CD14-positive monocyte (primary cell): ENCODE results near the gene SLC25A22. TPM values are rescaled to one million over a fixed set of nuclear protein-coding genes. Genes with fewer than 3 reads are reported as not detected.

Source experiments
- DNase-seq, 3 donors: peaks; one replicate each; pipeline ENCODE4 v3.0.0-alpha.2; 2011 to 2022
- H2AFZ ChIP-seq: 2 replicates; pipeline ENCODE4 v1.6.0; 2012; ENCODE audit warnings: mild to moderate bottlenecking, low read depth, low read length, inconsistent platforms; ENCODE audit not compliant: insufficient read depth, poor library complexity, severe bottlenecking
- H3K27ac ChIP-seq, 2 donors: 1 replicate in 1 of 2; 2 replicates in 1 of 2; pipeline ENCODE4 v1.5.1; 2012 to 2013; ENCODE audit warnings: low read length in 2 of 2, control low read depth in 1 of 2, inconsistent platforms in 1 of 2, low read depth in 1 of 2, mild to moderate bottlenecking in 1 of 2
- H3K27me3 ChIP-seq, 2 donors: one replicate each; pipeline versions ENCODE4 v1.6.0 to v1.6.1; 2011 to 2013; ENCODE audit warnings: low read length in 2 of 2; ENCODE audit not compliant: control insufficient read depth in 2 of 2, insufficient read depth in 2 of 2
- H3K36me3 ChIP-seq, 2 donors: replicated peaks in 1 of 2; 1 replicate in 1 of 2; 2 replicates in 1 of 2; pipeline versions ENCODE4 v1.5.1 to v1.6.1; 2012 to 2013; ENCODE audit warnings: low read length in 2 of 2, control low read depth in 1 of 2, inconsistent platforms in 1 of 2, mild to moderate bottlenecking in 1 of 2; ENCODE audit not compliant: insufficient read depth in 2 of 2, control insufficient read depth in 1 of 2
- H3K4me1 ChIP-seq, 2 donors: 1 replicate in 1 of 2; 2 replicates in 1 of 2; pipeline versions ENCODE4 v1.5.1 to v1.6.1; 2012 to 2013; ENCODE audit warnings: low read length in 2 of 2, control low read depth in 1 of 2, inconsistent platforms in 1 of 2, mild to moderate bottlenecking in 1 of 2, moderate library complexity in 1 of 2; ENCODE audit not compliant: insufficient read depth in 2 of 2, control insufficient read depth in 1 of 2
- H3K4me2 ChIP-seq: replicated peaks from 2 replicates; pipeline ENCODE3; 2012; ENCODE audit warnings: low read length, moderate library complexity, mild to moderate bottlenecking; ENCODE audit not compliant: poor library complexity, severe bottlenecking; ENCODE audit errors: extremely low read depth
- H3K4me3 ChIP-seq, 3 experiments: fragments of 200-600 bp in 1 of 3; sonication (generic) in 1 of 3; replicated peaks in 1 of 3; 1 replicate in 2 of 3; 2 replicates in 1 of 3; pipeline ENCODE4 v1.5.1; 2011 to 2013; ENCODE audit warnings: low read length in 3 of 3, mild to moderate bottlenecking in 3 of 3, control low read depth in 2 of 3, low read depth in 2 of 3, inconsistent platforms in 1 of 3, moderate library complexity in 1 of 3
- H3K79me2 ChIP-seq: 2 replicates; pipeline ENCODE4 v1.6.0; 2012; ENCODE audit warnings: mild to moderate bottlenecking, control low read depth, inconsistent platforms, low read length, moderate library complexity; ENCODE audit not compliant: insufficient read depth
- H3K9ac ChIP-seq: 2 replicates; pipeline ENCODE4 v1.6.0; 2017; ENCODE audit warnings: low read length, mild to moderate bottlenecking; ENCODE audit not compliant: insufficient read depth, poor library complexity, severe bottlenecking
- H3K9me3 ChIP-seq, 2 donors: replicated peaks in 1 of 2; 1 replicate in 1 of 2; 2 replicates in 1 of 2; pipeline versions ENCODE4 v1.5.1 to v1.6.1; 2012 to 2013; ENCODE audit warnings: low read length in 2 of 2, control low read depth in 1 of 2; ENCODE audit not compliant: control insufficient read depth in 1 of 2, insufficient read depth in 1 of 2
- H4K20me1 ChIP-seq: 2 replicates; pipeline ENCODE4 v1.6.0; 2012; ENCODE audit warnings: mild to moderate bottlenecking, low read length, control low read depth, moderate library complexity; ENCODE audit not compliant: insufficient read depth
- H3K27ac Mint-ChIP-seq, 7 donors: one replicate each; pipeline ENCODE4 v1.8.0; 2020; ENCODE audit warnings: mild to moderate bottlenecking in 7 of 7, mixed read lengths in 7 of 7, moderate library complexity in 6 of 7, inconsistent platforms in 2 of 7
- H3K27me3 Mint-ChIP-seq, 3 donors: one replicate each; pipeline ENCODE4 v1.8.0; 2021 to 2022; ENCODE audit warnings: low read depth in 3 of 3, mild to moderate bottlenecking in 3 of 3, mixed read lengths in 3 of 3, moderate library complexity in 3 of 3, inconsistent platforms in 1 of 3
- H3K36me3 Mint-ChIP-seq, 2 donors: one replicate each; pipeline ENCODE4 v1.8.0; 2020; ENCODE audit warnings: mixed read lengths in 2 of 2, inconsistent platforms in 1 of 2, mild to moderate bottlenecking in 1 of 2
- H3K4me1 Mint-ChIP-seq: one replicate; pipeline ENCODE4 v1.8.0; 2020; ENCODE audit warnings: mild to moderate bottlenecking, mixed read lengths
- H3K4me3 Mint-ChIP-seq, 2 donors: one replicate each; pipeline ENCODE4 v1.8.0; 2020; ENCODE audit warnings: mild to moderate bottlenecking in 2 of 2, mixed read lengths in 2 of 2, moderate library complexity in 1 of 2
- H3K9me3 Mint-ChIP-seq, 7 donors: one replicate each; pipeline ENCODE4 v1.8.0; 2020 to 2022; ENCODE audit warnings: mixed read lengths in 7 of 7, mild to moderate bottlenecking in 6 of 7, moderate library complexity in 6 of 7, inconsistent platforms in 2 of 7
- CTCF ChIP-seq: fragments of 200-600 bp; IDR thresholded peaks from one replicate; pipeline ENCODE4 v1.8.0; 2022; ENCODE audit warnings: antibody characterized with exemption, mild to moderate bottlenecking
- WGBS: methylation state at CpG from one replicate; pipeline ENCODE4 v1.1.5; 2013; ENCODE audit warnings: missing lambda C conversion rate; ENCODE audit not compliant: insufficient coverage; 5-methylcytosine and 5-hydroxymethylcytosine counted together
- intact Hi-C, 2 donors: fragments of 100-400 bp; cut with micrococcal nuclease; formaldehyde crosslinking; loops; one replicate each; pipeline versions ENCODE4 v1.15.0 to v1.15.1; 2023
- polyA plus RNA-seq, 3 donors: library from polyadenylated mRNA; depleted of rRNA in 1 of 3; unstranded in 2 of 3; stranded (reverse) in 1 of 3; fragments of 300-500 nt in 2 of 3; fragments of >200 nt in 1 of 3; fragmentation: Illumina TruSeq in 2 of 3; gene quantifications; 1 replicate in 2 of 3; 2 replicates in 1 of 3; pipeline ENCODE4 v1.2.3, GENCODE V29; 2012 to 2021

SLC25A22 gene
- polyA plus RNA-seq, 3 donors: 4.4 to 20.9 (median 5.6) TPM

GRCh38 chr11:787084-787675 is 10.9 kb downstream of the SLC25A22 start:
- no peak overlapping the region for H3K4me2 ChIP-seq
- no peak overlapping the region for H2AFZ ChIP-seq
- no peaks in the 10 kb centered on the region for H3K79me2 ChIP-seq
- peaks cover 0 to 2% (median 0%) of the 10 kb centered on the region in 7 donors for H3K9me3 Mint-ChIP-seq
- H3K27ac ChIP-seq: no peak overlapping the region
- H3K4me1 ChIP-seq: no peaks in the 10 kb centered on the region
- no peak for DNase-seq
- no peak overlapping the region for H3K4me3 ChIP-seq
- peaks cover 11 to 21% of the 10 kb centered on the region in 2 donors for H3K36me3 Mint-ChIP-seq
- no peak overlapping the region for H3K27ac Mint-ChIP-seq
- TF ChIP-seq CTCF: no peak
- H3K36me3 ChIP-seq: peaks cover 2 to 13% of the 10 kb centered on the region in 2 donors
- no peaks in the 10 kb centered on the region for H3K4me1 Mint-ChIP-seq
- no peak overlapping the region for H3K4me3 Mint-ChIP-seq
- H3K27me3 Mint-ChIP-seq: peaks cover 15 to 50% (median 20%) of the 10 kb centered on the region in 3 donors
- peaks cover 4 to 28% of the 10 kb centered on the region in 2 donors for H3K27me3 ChIP-seq
- 90% methylated on average over 21 of the region's 24 CpGs for WGBS
- peaks cover 12% of the 10 kb centered on the region for H4K20me1 ChIP-seq
- H3K9me3 ChIP-seq: no peaks in the 10 kb centered on the region
- H3K9ac ChIP-seq: no peak overlapping the region
- intact Hi-C loops: no loop called here

- Mint-ChIP-seq H3K27me3 (peaks cover 17 to 50% (median 20%) of the 10 kb centered on the region in 3 donors), H3K9me3 (peaks cover 0 to 2% (median 0%) of the 10 kb centered on the region in 7 donors), H3K27ac (no peak overlapping the region), H3K4me3 (no peak overlapping the region), H3K4me1 (no peaks in the 10 kb centered on the region), H3K36me3 (peaks cover 7 to 18% of the 10 kb centered on the region in 2 donors)
- no peak overlapping the region for H3K4me3 ChIP-seq
- no peak for TF ChIP-seq CTCF
- H3K36me3 ChIP-seq: peaks cover 0 to 12% of the 10 kb centered on the region in 2 donors
- no peaks in the 10 kb centered on the region for H3K4me1 ChIP-seq
- H3K27ac ChIP-seq: no peak overlapping the region
- H3K27me3 ChIP-seq: peaks cover 4 to 28% of the 10 kb centered on the region in 2 donors
- no peak overlapping the region for H2AFZ ChIP-seq
- no peaks in the 10 kb centered on the region for H3K79me2 ChIP-seq
- H4K20me1 ChIP-seq: peaks cover 15% of the 10 kb centered on the region
- 91% methylated on average over 22 of the region's 24 CpGs for WGBS
- H3K9ac ChIP-seq: no peak overlapping the region
- H3K9me3 ChIP-seq: no peaks in the 10 kb centered on the region
- no peak overlapping the region for H3K4me2 ChIP-seq
- intact Hi-C loops: no loop called here
- DNase-seq: no peak
Measured at GRCh38 chr11:786235-787083, 11.6 kb downstream of the SLC25A22 start.
